Spleen (tissue), 11 donors: ENCODE measurements around the gene ARHGAP22. TPM values are rescaled to one million over a fixed set of nuclear protein-coding genes. Genes with fewer than 3 reads are reported as not detected.
"Not testable (repeated sequence)": the region's sequence is repeated elsewhere in the genome, so short reads cannot be mapped to it uniquely, and the experiment has no call there.

Source experiments
- DNase-seq: peaks from one replicate; pipeline ENCODE4 v3.0.0-alpha.2; 2020
- H3K27ac ChIP-seq, 8 donors: fragments of 200-600 bp; sonication (generic) in 7 of 8; 1 replicate in 4 of 8; 2 replicates in 4 of 8; pipeline versions ENCODE4 v1.5.0 to v1.8.0; 2016 to 2021; ENCODE audit warnings: inconsistent platforms in 4 of 8, mild to moderate bottlenecking in 4 of 8, moderate library complexity in 1 of 8
- H3K27me3 ChIP-seq, 7 donors: fragments of 200-600 bp; sonication (generic) in 6 of 7; replicated peaks in 1 of 7; 1 replicate in 4 of 7; 2 replicates in 3 of 7; pipeline versions ENCODE4 v1.5.0 to v1.8.0; 2016 to 2021; ENCODE audit warnings: inconsistent platforms in 3 of 7, mild to moderate bottlenecking in 1 of 7
- H3K36me3 ChIP-seq, 6 donors: fragments of 200-600 bp; sonication (generic) in 5 of 6; 1 replicate in 4 of 6; 2 replicates in 2 of 6; pipeline versions ENCODE4 v1.5.0 to v1.8.0; 2016 to 2021; ENCODE audit warnings: inconsistent platforms in 2 of 6
- H3K4me1 ChIP-seq, 6 donors: fragments of 200-600 bp; sonication (generic) in 5 of 6; 1 replicate in 3 of 6; 2 replicates in 3 of 6; pipeline versions ENCODE4 v1.5.0 to v1.8.0; 2016 to 2021; ENCODE audit warnings: inconsistent platforms in 3 of 6
- H3K4me3 ChIP-seq, 8 donors: fragments of 200-600 bp; sonication (generic) in 7 of 8; 1 replicate in 4 of 8; 2 replicates in 4 of 8; pipeline versions ENCODE4 v1.5.0 to v1.8.0; 2016 to 2021; ENCODE audit warnings: inconsistent platforms in 4 of 8, mild to moderate bottlenecking in 4 of 8, moderate library complexity in 2 of 8
- H3K9me3 ChIP-seq, 8 donors: fragments of 200-600 bp; sonication (generic) in 7 of 8; 1 replicate in 4 of 8; 2 replicates in 4 of 8; pipeline versions ENCODE4 v1.5.0 to v1.8.0; 2016 to 2021; ENCODE audit warnings: inconsistent platforms in 4 of 8
- POLR2A ChIP-seq, 3 donors: fragments of 450-650 bp; IDR thresholded peaks; one replicate each; pipeline ENCODE4 v1.5.1; 2017; ENCODE audit warnings: antibody characterized with exemption in 3 of 3, mild to moderate bottlenecking in 1 of 3
- POLR2AphosphoS5 ChIP-seq, 3 donors: sonication (generic); formaldehyde crosslinking; IDR thresholded peaks; one replicate each; pipeline ENCODE4 v1.5.1; 2017; ENCODE audit warnings: antibody characterized with exemption in 3 of 3
- WGBS, 5 donors: extraction: QIAGEN DNeasy Blood & Tissue Kit in 3 of 5; methylation state at CpG; one replicate each; pipeline versions ENCODE4 v1.1.5 to v1.1.7; 2013 to 2018; 5-methylcytosine and 5-hydroxymethylcytosine counted together
- intact Hi-C: fragments of 100-400 bp; cut with DNase I; formaldehyde crosslinking; loops from one replicate; pipeline ENCODE4 v1.15.0; 2023; ENCODE audit warnings: low total_unique reads
- polyA plus RNA-seq, 3 donors: library from polyadenylated mRNA; stranded (reverse); fragments of 200-250 nt; gene quantifications; one replicate each; pipeline ENCODE4 v1.2.1, GENCODE V29; 2013
- total RNA-seq, 7 donors: library from RNA; depleted of rRNA in 3 of 7; stranded (reverse); fragments of >200 nt in 3 of 7; fragmentation: NEBNext Ultra II Directional in 4 of 7; extraction: Animal tissue kit (Norgen Biotek cat#: 25700) in 4 of 7; gene quantifications; one replicate each; pipeline versions ENCODE4 v1.1.0 to v1.2.1, GENCODE V29; 2016 to 2021
- TF ChIP-seq, protein P1 (sequence below), 11 experiments: fragments of 200-600 bp in 7 of 11; fragments of 450-650 bp in 4 of 11; sonication (generic) in 4 of 11; IDR thresholded peaks in 8 of 11; conservative IDR thresholded peaks in 3 of 11; 1 replicate in 7 of 11; 2 replicates in 4 of 11; pipeline versions ENCODE4 v1.4.0 to v1.8.0; 2016 to 2021; ENCODE audit warnings: antibody characterized with exemption in 11 of 11, inconsistent platforms in 4 of 11, mild to moderate bottlenecking in 1 of 11
- donor health status: healthy with polysubstance abuse.
- donor health status: DM: no; HTN: no; CAD: no; lungs with moderate emphysema.
- donor health status: DM: no; HTN: no; CAD: no.
- donor health status: Bipolar disorder and iron deficiency.
- donor health status: healthy.
- donor health status: DM: no; HTN: no; CAD: no.
- donor health status: DM: yes; HTN: yes; CAD: no.

ARHGAP22 gene
- total and polyA plus RNA-seq, 10 donors = 0.56 to 7.5 (median 3.2) TPM

DNA sequence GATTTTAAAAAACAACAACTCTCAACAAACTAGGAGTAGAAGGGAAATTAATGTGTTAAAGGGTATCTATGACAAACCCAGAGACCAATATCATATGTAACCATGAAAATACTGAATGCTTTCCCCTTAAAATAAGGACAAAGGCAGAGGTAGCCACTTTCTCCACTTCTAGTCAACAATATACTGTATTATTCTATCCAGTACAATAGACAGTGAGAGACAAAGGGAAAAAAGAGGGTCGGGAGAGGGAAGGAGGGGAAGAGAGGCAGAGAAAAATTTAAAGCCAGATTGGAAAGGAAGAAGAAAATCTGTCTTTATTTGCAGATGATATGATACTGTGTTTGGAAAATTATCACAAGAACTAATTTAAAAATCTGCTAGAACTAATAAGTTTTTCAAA is 40.7 kb upstream of the ARHGAP22 start:
- no peak for DNase-seq
- Histone ChIP-seq H3K27ac (no peak overlapping the region), H3K4me3 (no peak overlapping the region), H3K9me3 (peaks cover 0 to 19% (median 16%) of the 10 kb centered on the region in 8 donors), H3K27me3 (peaks cover 0 to 5% (median 0%) of the 10 kb centered on the region in 7 donors), H3K36me3 (no peaks in the 10 kb centered on the region), H3K4me1 (no peaks in the 10 kb centered on the region)
- TF ChIP-seq, protein P1, sequence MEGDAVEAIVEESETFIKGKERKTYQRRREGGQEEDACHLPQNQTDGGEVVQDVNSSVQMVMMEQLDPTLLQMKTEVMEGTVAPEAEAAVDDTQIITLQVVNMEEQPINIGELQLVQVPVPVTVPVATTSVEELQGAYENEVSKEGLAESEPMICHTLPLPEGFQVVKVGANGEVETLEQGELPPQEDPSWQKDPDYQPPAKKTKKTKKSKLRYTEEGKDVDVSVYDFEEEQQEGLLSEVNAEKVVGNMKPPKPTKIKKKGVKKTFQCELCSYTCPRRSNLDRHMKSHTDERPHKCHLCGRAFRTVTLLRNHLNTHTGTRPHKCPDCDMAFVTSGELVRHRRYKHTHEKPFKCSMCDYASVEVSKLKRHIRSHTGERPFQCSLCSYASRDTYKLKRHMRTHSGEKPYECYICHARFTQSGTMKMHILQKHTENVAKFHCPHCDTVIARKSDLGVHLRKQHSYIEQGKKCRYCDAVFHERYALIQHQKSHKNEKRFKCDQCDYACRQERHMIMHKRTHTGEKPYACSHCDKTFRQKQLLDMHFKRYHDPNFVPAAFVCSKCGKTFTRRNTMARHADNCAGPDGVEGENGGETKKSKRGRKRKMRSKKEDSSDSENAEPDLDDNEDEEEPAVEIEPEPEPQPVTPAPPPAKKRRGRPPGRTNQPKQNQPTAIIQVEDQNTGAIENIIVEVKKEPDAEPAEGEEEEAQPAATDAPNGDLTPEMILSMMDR (IDR thresholded peaks at IDR 0.05 in 8 of 11, conservative IDR thresholded peaks at IDR 0.05 in 3 of 11) = no peak
- TF ChIP-seq POLR2AphosphoS5 (IDR thresholded peaks at IDR 0.05) (no peak), POLR2A (IDR thresholded peaks at IDR 0.05) (no peak)
- WGBS, 5 donors = 65 to 89% (median 78%) methylated on average over 1 of the region's 1 CpG
- intact Hi-C loops = no loop called here

DNA sequence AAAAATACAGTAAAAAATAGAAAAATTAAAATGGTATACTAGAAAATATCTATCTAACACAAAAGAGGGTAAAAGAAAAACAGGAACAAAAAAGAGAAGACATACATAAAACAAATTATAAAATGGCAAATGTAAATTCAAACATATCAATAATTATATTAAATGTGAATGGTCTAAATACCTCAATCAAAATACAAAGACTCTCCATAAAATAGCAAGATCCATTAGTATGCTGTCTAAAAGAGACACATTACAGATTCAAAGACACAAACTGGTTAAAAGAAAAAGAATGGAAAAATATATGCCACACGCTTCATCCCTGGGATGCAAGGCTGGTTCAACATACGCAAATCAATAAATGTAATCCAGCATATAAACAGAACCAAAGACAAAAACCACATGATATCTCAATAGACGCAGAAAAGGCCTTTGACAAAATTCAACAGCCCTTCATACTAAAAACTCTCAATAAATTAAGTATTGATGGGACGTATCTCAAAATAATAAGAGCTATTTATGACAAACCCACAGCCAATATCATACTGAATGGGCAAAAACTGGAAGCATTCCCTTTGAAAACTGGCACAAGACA is 36.3 kb upstream of the ARHGAP22 start:
- DNase-seq, H3K27ac ChIP-seq, intact Hi-C loops, H3K27me3 ChIP-seq, H3K4me3 ChIP-seq, H3K36me3 ChIP-seq: not testable (repeated sequence)
- H3K9me3 ChIP-seq = peaks cover 0 to 28% (median 22%) of the 10 kb centered on the region in 8 donors
- WGBS, 5 donors = 95 to 98% (median 96%) methylated on average over 4 of the region's 4 CpGs
- H3K4me1 ChIP-seq = peaks cover 0 to 21% (median 7%) of the 10 kb centered on the region in 6 donors

DNA sequence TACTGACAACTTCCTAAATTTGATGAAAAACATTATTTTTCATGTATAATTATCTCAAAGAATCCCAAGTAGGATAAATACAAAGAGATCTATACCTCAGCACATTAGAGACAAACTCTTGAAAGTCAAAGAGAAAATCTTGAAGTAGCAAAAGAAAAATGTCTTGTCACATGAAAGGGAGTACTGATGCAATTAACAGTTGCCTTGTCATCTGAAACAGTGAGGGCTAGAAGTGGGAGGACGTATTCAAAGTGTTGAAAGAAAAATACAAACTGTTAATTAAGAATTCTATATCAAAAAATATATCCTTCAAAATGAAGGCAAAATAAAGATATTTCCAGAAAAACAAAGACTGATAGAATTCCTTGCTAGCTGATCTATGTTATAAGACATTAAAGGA is 35.5 kb upstream of the ARHGAP22 start:
- Histone ChIP-seq H3K27ac (no peak overlapping the region), H3K27me3 (peaks cover 0 to 15% (median 0%) of the 10 kb centered on the region in 7 donors), H3K9me3 (peaks cover 0 to 28% (median 22%) of the 10 kb centered on the region in 8 donors), H3K36me3 (no peaks in the 10 kb centered on the region), H3K4me3 (no peak overlapping the region), H3K4me1 (peaks cover 0 to 29% (median 8%) of the 10 kb centered on the region in 6 donors)
- WGBS, 5 donors = 58 to 86% (median 63%) methylated on average over 1 of the region's 1 CpG
- no peak for DNase-seq
- intact Hi-C loops = no loop called here
- TF ChIP-seq POLR2A (IDR thresholded peaks at IDR 0.05) (no peak), POLR2AphosphoS5 (IDR thresholded peaks at IDR 0.05) (no peak)
- TF ChIP-seq, protein P1 (IDR thresholded peaks at IDR 0.05 in 8 of 11, conservative IDR thresholded peaks at IDR 0.05 in 3 of 11) = no peak

DNA sequence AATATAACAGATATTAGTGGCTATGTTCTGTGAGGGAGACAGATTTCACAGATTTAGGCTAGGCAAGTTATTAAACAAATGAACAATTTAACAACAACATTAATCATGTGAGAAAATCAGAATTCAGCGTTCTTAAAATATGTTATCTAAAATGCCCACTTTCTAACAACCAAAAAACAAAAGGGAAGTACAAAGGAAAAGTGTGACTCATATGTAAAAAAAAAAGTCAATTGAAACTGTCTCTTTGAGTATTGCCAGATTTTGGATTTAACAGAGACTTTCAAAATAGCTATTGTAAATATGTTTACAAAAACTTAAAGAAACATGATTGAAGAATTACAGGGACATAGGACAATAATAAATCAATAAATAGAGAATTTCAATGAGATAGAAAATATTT is 34.8 kb upstream of the ARHGAP22 start:
- TF ChIP-seq POLR2A (IDR thresholded peaks at IDR 0.05) (no peak), POLR2AphosphoS5 (IDR thresholded peaks at IDR 0.05) (no peak)
- TF ChIP-seq, protein P1 (IDR thresholded peaks at IDR 0.05 in 8 of 11, conservative IDR thresholded peaks at IDR 0.05 in 3 of 11) = no peak
- 13 to 35% (median 18%) methylated on average over 1 of the region's 1 CpG for WGBS, 5 donors

More for the DNA sequence above, 34.8 kb upstream of the ARHGAP22 start:
- H3K36me3 ChIP-seq = no peaks in the 10 kb centered on the region
- peak overlapping the region in 1 of 8 donors; percentile 17 for H3K27ac ChIP-seq
- H3K27me3 ChIP-seq = peaks cover 0 to 21% (median 0%) of the 10 kb centered on the region in 7 donors
- H3K4me3 ChIP-seq = no peak overlapping the region
- DNase-seq = no peak
- H3K4me1 ChIP-seq = peaks cover 0 to 36% (median 15%) of the 10 kb centered on the region in 6 donors
- peaks cover 0 to 28% (median 22%) of the 10 kb centered on the region in 8 donors for H3K9me3 ChIP-seq
- intact Hi-C loops = no loop called here
